Natural killer cell (primary cell): ENCODE results near the gene AUTS2. TPM values are rescaled to one million over a fixed set of nuclear protein-coding genes. Genes with fewer than 3 reads are reported as not detected.

Experiments used
- ATAC-seq, 3 donors: fragments of 150-1000 bp in 2 of 3; fragments of 200-7000 bp in 1 of 3; cut with Tn5 transposase; 1 replicate in 1 of 3; 2 replicates in 2 of 3; pipeline ENCODE4 v1.10.0; 2021; ENCODE audit warnings: mild to moderate bottlenecking in 2 of 3, moderate library complexity in 2 of 3
- DNase-seq, 2 donors: peaks; one replicate each; pipeline versions ENCODE4 v3.0.0 to v3.0.0-alpha.2; 2013 to 2021; ENCODE audit warnings: mixed read lengths in 1 of 2
- H3K27ac ChIP-seq: one replicate; pipeline ENCODE4 v1.5.1; 2013; ENCODE audit warnings: mild to moderate bottlenecking, low read length
- H3K27me3 ChIP-seq: one replicate; pipeline ENCODE4 v1.6.1; 2013; ENCODE audit warnings: low read length; ENCODE audit not compliant: control insufficient read depth, insufficient read depth
- H3K36me3 ChIP-seq: one replicate; pipeline ENCODE4 v1.6.1; 2013; ENCODE audit warnings: low read length; ENCODE audit not compliant: control insufficient read depth, insufficient read depth
- H3K4me1 ChIP-seq: one replicate; pipeline ENCODE4 v1.6.1; 2013; ENCODE audit warnings: low read length; ENCODE audit not compliant: control insufficient read depth, insufficient read depth
- H3K4me3 ChIP-seq: one replicate; pipeline ENCODE4 v1.5.1; 2013; ENCODE audit warnings: low read length
- H3K9me3 ChIP-seq: one replicate; pipeline ENCODE4 v1.6.1; 2013; ENCODE audit warnings: low read length; ENCODE audit not compliant: control insufficient read depth, insufficient read depth
- H3K27ac Mint-ChIP-seq, 2 donors: one replicate each; pipeline ENCODE4 v1.8.0; 2022; ENCODE audit warnings: mild to moderate bottlenecking in 2 of 2, mixed read lengths in 2 of 2, moderate library complexity in 1 of 2
- H3K27me3 Mint-ChIP-seq, 2 donors: one replicate each; pipeline ENCODE4 v1.8.0; 2022; ENCODE audit warnings: low read depth in 2 of 2, mixed read lengths in 2 of 2
- H3K36me3 Mint-ChIP-seq: one replicate; pipeline ENCODE4 v1.8.0; 2022; ENCODE audit warnings: mixed read lengths
- H3K4me1 Mint-ChIP-seq, 2 donors: one replicate each; pipeline ENCODE4 v1.8.0; 2022; ENCODE audit warnings: mixed read lengths in 2 of 2
- H3K4me3 Mint-ChIP-seq: one replicate; pipeline ENCODE4 v1.8.0; 2022; ENCODE audit warnings: mild to moderate bottlenecking, moderate library complexity, mixed read lengths
- H3K9me3 Mint-ChIP-seq, 2 donors: one replicate each; pipeline ENCODE4 v1.8.0; 2022; ENCODE audit warnings: mixed read lengths in 2 of 2
- CTCF ChIP-seq: fragments of 200-600 bp; IDR thresholded peaks from one replicate; pipeline ENCODE4 v1.8.0; 2022; ENCODE audit warnings: antibody characterized with exemption
- WGBS: methylation state at CpG from one replicate; pipeline ENCODE4 v1.1.7; 2013; ENCODE audit warnings: missing lambda C conversion rate; ENCODE audit not compliant: insufficient coverage; 5-methylcytosine and 5-hydroxymethylcytosine counted together
- intact Hi-C: fragments of 100-400 bp; cut with micrococcal nuclease; formaldehyde crosslinking; loops from one replicate; pipeline ENCODE4 v1.14.2; 2022
- total RNA-seq, 4 donors: library from RNA; stranded (reverse); fragments of 120-200 nt in 1 of 4; gene quantifications; one replicate each; pipeline versions ENCODE4 v1.2.3 to v1.2.4, GENCODE V29; 2013 to 2022

The AUTS2 gene
- total RNA-seq, 3 donors from 2014 or later (not counting 1 experiment from before 2014, with no cell fraction given): 147 to 197 (median 155) TPM

- Histone ChIP-seq H3K27ac (no peak overlapping the region), H3K27me3 (no peaks in the 10 kb centered on the region), H3K9me3 (no peaks in the 10 kb centered on the region), H3K4me3 (no peak overlapping the region), H3K4me1 (peaks cover 19% of the 10 kb centered on the region), H3K36me3 (no peaks in the 10 kb centered on the region)
- no peak for TF ChIP-seq CTCF
- peak overlapping the region in 1 of 2 donors; percentile 1 for H3K27ac Mint-ChIP-seq
- H3K36me3 Mint-ChIP-seq: no peaks in the 10 kb centered on the region
- peaks cover 36 to 41% of the 10 kb centered on the region in 2 donors for H3K4me1 Mint-ChIP-seq
- 98% methylated on average over 7 of the region's 7 CpGs for WGBS
- H3K4me3 Mint-ChIP-seq: no peak overlapping the region
- peaks cover 0 to 3% of the 10 kb centered on the region in 2 donors for H3K27me3 Mint-ChIP-seq
- intact Hi-C loops: loop anchor here (10.0 kb wide), 1 partner anchor 391 kb away; no protein-coding TSS in a partner anchor
- no peaks in the 10 kb centered on the region for H3K9me3 Mint-ChIP-seq
- no peak for DNase-seq
- peak in 1 of 3 donors; percentile 46 for ATAC-seq
These were observed 705.0 kb downstream of the AUTS2 start for GRCh38 chr7:70303309-70303708.

GRCh38 chr7:70303780-70304179 is 705.5 kb downstream of the AUTS2 start:
- H3K27ac ChIP-seq: no peak overlapping the region
- DNase-seq (no peak), ATAC-seq (peak in 1 of 3 donors; percentile 17)
- no peaks in the 10 kb centered on the region for H3K9me3 ChIP-seq
- peaks cover 0 to 3% of the 10 kb centered on the region in 2 donors for H3K27me3 Mint-ChIP-seq
- intact Hi-C loops: loop anchor here (10.0 kb wide), 1 partner anchor 391 kb away; no protein-coding TSS in a partner anchor
- no peak overlapping the region for H3K4me3 Mint-ChIP-seq
- H3K9me3 Mint-ChIP-seq: no peaks in the 10 kb centered on the region
- no peaks in the 10 kb centered on the region for H3K27me3 ChIP-seq
- H3K4me1 ChIP-seq: peaks cover 19% of the 10 kb centered on the region
- WGBS: 96% methylated on average over 2 of the region's 2 CpGs
- no peaks in the 10 kb centered on the region for H3K36me3 Mint-ChIP-seq
- H3K4me3 ChIP-seq: no peak overlapping the region
- no peaks in the 10 kb centered on the region for H3K36me3 ChIP-seq
- H3K27ac Mint-ChIP-seq: peak overlapping the region in 1 of 2 donors; percentile 1
- TF ChIP-seq CTCF: no peak
- peaks cover 36 to 42% of the 10 kb centered on the region in 2 donors for H3K4me1 Mint-ChIP-seq

GRCh38 chr7:70306173-70306572 is 707.9 kb downstream of the AUTS2 start:
- Histone ChIP-seq H3K9me3 (no peaks in the 10 kb centered on the region), H3K27ac (no peak overlapping the region), H3K36me3 (no peaks in the 10 kb centered on the region), H3K4me1 (peaks cover 19% of the 10 kb centered on the region), H3K27me3 (no peaks in the 10 kb centered on the region), H3K4me3 (no peak overlapping the region)
- Mint-ChIP-seq H3K27ac (no peak overlapping the region), H3K27me3 (peaks cover 0 to 8% of the 10 kb centered on the region in 2 donors), H3K36me3 (no peaks in the 10 kb centered on the region), H3K4me1 (peaks cover 36 to 42% of the 10 kb centered on the region in 2 donors), H3K4me3 (no peak overlapping the region), H3K9me3 (no peaks in the 10 kb centered on the region)
- ATAC-seq (no peak), DNase-seq (no peak)
- intact Hi-C loops: loop anchor here (10.0 kb wide), 1 partner anchor 389 kb away; no protein-coding TSS in a partner anchor
- WGBS: 79% methylated on average over 2 of the region's 2 CpGs
- TF ChIP-seq CTCF: no peak
